H1 (cell line): ENCODE data around the gene SCYL2. TPM values are rescaled to one million over a fixed set of nuclear protein-coding genes. Genes with fewer than 3 reads are reported as not detected.

Experiments
- CTCF ChIA-PET: fragments of 300-600 bp; sonication (Branson Sonifier 250); formaldehyde crosslinking; loops from one replicate; lab custom pipeline; 2021; ENCODE audit not compliant: partially characterized antibody; lab: Charles Lee
- POLR2A ChIA-PET: fragments of 300-600 bp; sonication (Branson Sonifier 250); formaldehyde crosslinking; loops from one replicate; lab custom pipeline; 2021; ENCODE audit warnings: inconsistent platforms; ENCODE audit not compliant: partially characterized antibody; lab: Charles Lee
- DNase-seq, 2 experiments: peaks; one replicate each; pipeline versions ENCODE4 v3.0.0 to v3.0.0-alpha.2; 2010 to 2022; ENCODE audit warnings: low spot score in 2 of 2, low read depth in 1 of 2, mixed read lengths in 1 of 2
- FAIRE-seq: peaks from 2 replicates; lab custom pipeline; 2011; peaks lifted over from hg19 to GRCh38; lab: Jason Lieb, UNC
- H2AFZ ChIP-seq: 2 replicates; pipeline ENCODE4 v1.8.1; 2012; ENCODE audit warnings: low read length, inconsistent platforms
- H2AK5ac ChIP-seq: 2 replicates; pipeline ENCODE4 v1.6.1; 2013; ENCODE audit warnings: low read depth, low read length
- H2BK120ac ChIP-seq: replicated peaks from 2 replicates; pipeline ENCODE3; 2013; ENCODE audit warnings: low read depth, low read length, inconsistent platforms
- H2BK12ac ChIP-seq: 2 replicates; pipeline ENCODE4 v1.6.1; 2013; ENCODE audit warnings: low read depth, low read length
- H2BK15ac ChIP-seq: 2 replicates; pipeline ENCODE4 v1.6.1; 2013; ENCODE audit warnings: low read length
- H2BK20ac ChIP-seq: 2 replicates; pipeline ENCODE4 v1.6.1; 2013; ENCODE audit warnings: low read length
- H2BK5ac ChIP-seq: 2 replicates; pipeline ENCODE4 v1.6.1; 2013; ENCODE audit warnings: low read depth, low read length
- H3K14ac ChIP-seq: 2 replicates; pipeline ENCODE4 v1.6.1; 2013; ENCODE audit warnings: inconsistent platforms; ENCODE audit not compliant: insufficient read length
- H3K18ac ChIP-seq: 2 replicates; pipeline ENCODE4 v1.6.1; 2013; ENCODE audit warnings: low read length; ENCODE audit errors: extremely low read depth
- H3K23ac ChIP-seq: 2 replicates; pipeline ENCODE4 v1.6.1; 2013; ENCODE audit warnings: inconsistent platforms; ENCODE audit not compliant: insufficient read length
- H3K23me2 ChIP-seq: 2 replicates; pipeline ENCODE4 v1.6.1; 2013; ENCODE audit warnings: low read depth, low read length
- H3K27ac ChIP-seq: 2 replicates; pipeline ENCODE4 v1.6.1; 2011; ENCODE audit warnings: low read depth, low read length, inconsistent platforms
- H3K27me3 ChIP-seq, 4 experiments: replicated peaks in 1 of 4; 1 replicate in 1 of 4; 2 replicates in 3 of 4; pipeline versions ENCODE4 v1.6.1 to v1.8.1; 2011 to 2013; ENCODE audit warnings: low read length in 3 of 4, mild to moderate bottlenecking in 3 of 4, inconsistent platforms in 2 of 4, mixed read lengths in 2 of 4, moderate library complexity in 1 of 4; ENCODE audit not compliant: control insufficient read depth in 3 of 4, insufficient read depth in 3 of 4; ENCODE audit errors: extremely low read depth in 1 of 4
- H3K36me3 ChIP-seq, 4 experiments: 2 replicates each; pipeline versions ENCODE4 v1.6.1 to v1.8.1; 2011 to 2013; ENCODE audit warnings: mild to moderate bottlenecking in 4 of 4, low read length in 3 of 4, moderate library complexity in 2 of 4, control low read depth in 1 of 4, inconsistent platforms in 1 of 4; ENCODE audit not compliant: insufficient read depth in 4 of 4, control insufficient read depth in 2 of 4
- H3K4ac ChIP-seq: replicated peaks from 2 replicates; pipeline ENCODE3; 2013; ENCODE audit warnings: low read length, low read depth, mixed read lengths, inconsistent platforms; ENCODE audit not compliant: insufficient read length
- H3K4me1 ChIP-seq, 4 experiments: replicated peaks in 1 of 4; 1 replicate in 1 of 4; 2 replicates in 3 of 4; pipeline versions ENCODE4 v1.6.1 to v1.8.1; 2011 to 2013; ENCODE audit warnings: low read length in 3 of 4, inconsistent platforms in 2 of 4, mixed read lengths in 1 of 4; ENCODE audit not compliant: insufficient read depth in 4 of 4, control insufficient read depth in 3 of 4
- H3K4me2 ChIP-seq, 2 experiments: 2 replicates each; pipeline versions ENCODE4 v1.6.1 to v1.8.1; 2011 to 2013; ENCODE audit warnings: low read depth in 2 of 2, low read length in 2 of 2, control low read depth in 1 of 2, inconsistent platforms in 1 of 2, mild to moderate bottlenecking in 1 of 2; ENCODE audit not compliant: insufficient read depth in 1 of 2
- H3K4me3 ChIP-seq, 4 experiments: fragments of 200-600, 300-600 bp in 1 of 4; sonication (generic), shearing (Covaris generic), sonication (Bioruptor Twin) in 1 of 4; 2 replicates each; pipeline versions ENCODE4 v1.5.1 to v1.8.1; 2011 to 2016; ENCODE audit warnings: low read length in 4 of 4, low read depth in 3 of 4, control low read depth in 2 of 4, inconsistent platforms in 2 of 4, mild to moderate bottlenecking in 2 of 4, mixed read lengths in 1 of 4, moderate library complexity in 1 of 4; ENCODE audit not compliant: insufficient read depth in 2 of 4; ENCODE audit errors: extremely low read depth in 1 of 4
- H3K56ac ChIP-seq: replicated peaks from 2 replicates; pipeline ENCODE3; 2013; ENCODE audit warnings: low read depth, mild to moderate bottlenecking, mixed read lengths, low read length, inconsistent platforms; ENCODE audit not compliant: insufficient read length
- H3K79me1 ChIP-seq: 2 replicates; pipeline ENCODE4 v1.6.1; 2013; ENCODE audit warnings: low read depth, low read length, control low read depth
- H3K79me2 ChIP-seq, 2 experiments: 2 replicates each; pipeline versions ENCODE4 v1.6.1 to v1.8.1; 2012 to 2013; ENCODE audit warnings: low read length in 2 of 2, mild to moderate bottlenecking in 2 of 2, inconsistent platforms in 1 of 2; ENCODE audit not compliant: insufficient read depth in 2 of 2, control insufficient read depth in 1 of 2
- H3K9ac ChIP-seq, 4 experiments: replicated peaks in 1 of 4; 1 replicate in 1 of 4; 2 replicates in 3 of 4; pipeline versions ENCODE4 v1.6.1 to v1.8.1; 2011 to 2013; ENCODE audit warnings: low read depth in 3 of 4, low read length in 3 of 4, control low read depth in 2 of 4, mild to moderate bottlenecking in 2 of 4, moderate library complexity in 2 of 4, inconsistent platforms in 1 of 4; ENCODE audit errors: extremely low read depth in 1 of 4
- H3K9me3 ChIP-seq, 2 experiments: 2 replicates each; pipeline versions ENCODE4 v1.6.1 to v1.8.1; 2012 to 2013; ENCODE audit warnings: mild to moderate bottlenecking in 2 of 2, moderate library complexity in 2 of 2, control low read depth in 1 of 2, inconsistent platforms in 1 of 2, low read depth in 1 of 2, low read length in 1 of 2, mixed read lengths in 1 of 2; ENCODE audit not compliant: insufficient read depth in 2 of 2
- H4K20me1 ChIP-seq, 2 experiments: replicated peaks in 1 of 2; 2 replicates each; pipeline versions ENCODE3 to v1.8.1; 2011 to 2013; ENCODE audit warnings: inconsistent platforms in 2 of 2, low read length in 2 of 2, mild to moderate bottlenecking in 1 of 2; ENCODE audit not compliant: insufficient read depth in 2 of 2, control insufficient read depth in 1 of 2
- H4K5ac ChIP-seq: 2 replicates; pipeline ENCODE4 v1.6.1; 2013; ENCODE audit warnings: low read length, low read depth, mixed read lengths, inconsistent platforms; ENCODE audit not compliant: insufficient read length
- H4K8ac ChIP-seq: 2 replicates; pipeline ENCODE4 v1.8.0; 2013; ENCODE audit warnings: mild to moderate bottlenecking, moderate library complexity, low read length, inconsistent platforms; ENCODE audit not compliant: insufficient read depth; ENCODE audit errors: extremely low read depth
- H4K91ac ChIP-seq: replicated peaks from 2 replicates; pipeline ENCODE3; 2013; ENCODE audit warnings: low read length, mixed read lengths, inconsistent platforms; ENCODE audit not compliant: insufficient read length
- CHD1 ChIP-seq: IDR thresholded peaks from 2 replicates; pipeline ENCODE4 v1.6.1; 2012; ENCODE audit warnings: low read depth, low read length, improper control_type of control experiment
- CTBP2 ChIP-seq: IDR thresholded peaks from 2 replicates; pipeline ENCODE4 v1.7.0; 2011; ENCODE audit warnings: borderline replicate concordance, mild to moderate bottlenecking, moderate library complexity, mixed read lengths, low read length; ENCODE audit not compliant: insufficient read depth, insufficient read length
- KDM4A ChIP-seq: IDR thresholded peaks from one replicate; pipeline ENCODE4 v1.7.1; 2012; ENCODE audit warnings: low read depth, mild to moderate bottlenecking, moderate library complexity, low read length, inconsistent platforms; ENCODE audit not compliant: severe bottlenecking
- MAFK ChIP-seq: IDR thresholded peaks from 2 replicates; pipeline ENCODE4 v1.6.1; 2012; ENCODE audit warnings: low read depth, mild to moderate bottlenecking, improper control_type of control experiment, low read length
- RXRA ChIP-seq: IDR thresholded peaks from 2 replicates; pipeline ENCODE4 v1.6.1; 2011; ENCODE audit warnings: low read depth, mild to moderate bottlenecking, low read length, moderate library complexity; ENCODE audit not compliant: insufficient read depth
- SP4 ChIP-seq: IDR thresholded peaks from 2 replicates; pipeline ENCODE4 v1.6.1; 2012; ENCODE audit warnings: low read length, inconsistent platforms
- TAF7 ChIP-seq: optimal IDR thresholded peaks from 2 replicates; pipeline ENCODE3; 2011; ENCODE audit warnings: low read depth, mild to moderate bottlenecking, inconsistent platforms, low read length, moderate library complexity, borderline replicate concordance
- TEAD4 ChIP-seq: IDR thresholded peaks from 2 replicates; pipeline ENCODE4 v1.6.1; 2012; ENCODE audit warnings: low read depth, low read length, inconsistent platforms, mixed read lengths
- WGBS, 2 experiments: shearing (Covaris generic) in 1 of 2; methylation state at CpG; one replicate each; pipeline versions ENCODE4 v1.1.6 to v1.1.7; 2013 to 2015; ENCODE audit warnings: low lambda C conversion rate in 2 of 2, mixed read lengths in 2 of 2, inconsistent platforms in 1 of 2, low coverage in 1 of 2, missing lambda C conversion rate in 1 of 2; ENCODE audit not compliant: insufficient replicate concordance in 2 of 2, insufficient coverage in 1 of 2, insufficient read length in 1 of 2; ENCODE audit errors: extremely low coverage in 1 of 2, missing lambda C conversion rate in 1 of 2; 5-methylcytosine and 5-hydroxymethylcytosine counted together
- polyA plus RNA-seq, 7 experiments: library from polyadenylated mRNA; depleted of rRNA in 3 of 7; stranded (reverse) in 5 of 7; unstranded in 2 of 7; fragments of >200 nt in 5 of 7; fragments of 200-250 nt in 2 of 7; gene quantifications; 1 replicate in 5 of 7; 2 replicates in 1 of 7; 4 replicates in 1 of 7; pipeline versions ENCODE4 v1.2.1 to v1.2.3, GENCODE V29; 2011 to 2013; ENCODE audit warnings: missing spikeins in 2 of 7, mixed read lengths in 2 of 7
- total RNA-seq: library from RNA; stranded (reverse); fragmentation: NEBNext Ultra II Directional; extraction: Animal tissue kit (Norgen Biotek cat#: 25700); gene quantifications from 2 replicates; pipeline ENCODE4 v1.2.1, GENCODE V29; 2021

SCYL2 gene
- total and polyA plus RNA-seq, 2 of the 8 experiments (the other 6 are each of a cell fraction or from before 2014, with no cell fraction given): 8.9 to 48.7 TPM

- Histone ChIP-seq H2AK5ac (no peak overlapping the region), H3K23ac (no peak overlapping the region), H2BK120ac (no peak overlapping the region), H2AFZ (no peak overlapping the region), H3K18ac (no peak overlapping the region), H4K91ac (no peak overlapping the region), H4K5ac (no peak overlapping the region), H3K27ac (no peak overlapping the region), H3K79me1 (no peaks in the 10 kb centered on the region), H3K4me2 (no peak overlapping the region), H3K4me1 (no peaks in the 10 kb centered on the region), H3K14ac (no peak overlapping the region), H3K23me2 (no peaks in the 10 kb centered on the region; the same call in 1 of the 2 replicates), H3K27me3 (no peaks in the 10 kb centered on the region), H2BK5ac (no peak overlapping the region), H3K36me3 (peaks cover 0 to 9% (median 3%) of the 10 kb centered on the region in 4 experiments; a peak in 3 of 8 replicates), H2BK12ac (no peak overlapping the region), H2BK15ac (no peak overlapping the region), H2BK20ac (no peak overlapping the region), H3K79me2 (no peaks in the 10 kb centered on the region), H3K9ac (no peak overlapping the region), H4K8ac (no peak overlapping the region), H3K4me3 (no peak overlapping the region), H3K56ac (no peak overlapping the region), H4K20me1 (no peaks in the 10 kb centered on the region), H3K9me3 (no peaks in the 10 kb centered on the region), H3K4ac (no peak overlapping the region)
- no peak for TF ChIP-seq SP4
- no peak for TF ChIP-seq MAFK
- TF ChIP-seq TAF7: no peak
- TF ChIP-seq RXRA: no peak
- TF ChIP-seq CTBP2: no peak
- no peak for TF ChIP-seq KDM4A
- no peak for TF ChIP-seq TEAD4
- no peak for TF ChIP-seq CHD1
- POLR2A ChIA-PET: interaction anchor here (0.9 to 1.0 kb wide), 2 partner anchors 246 to 306 kb away, joined by 3 read pairs; no protein-coding TSS in a partner anchor
- DNase-seq (no peak), FAIRE-seq (no peak)
- CTCF ChIA-PET: interaction anchor here (0.6 to 2.6 kb wide), 10 partner anchors 11 to 231 kb away, joined by 3 to 8 read pairs (median 4); no protein-coding TSS in a partner anchor
- 94% methylated on average over 4 of the region's 4 CpGs; no CpG with 5 or more reads in 1 of the 2 experiments for WGBS, 2 experiments
Observed at GRCh38 chr12:100229876-100230275, 37.1 kb upstream of the SCYL2 start.
